ENCODE measurements around the gene RAB10. TPM values are rescaled to one million over a fixed set of nuclear protein-coding genes. Genes with fewer than 3 reads are reported as not detected.
"Not testable (repeated sequence)": the region's sequence is repeated elsewhere in the genome, so short reads cannot be mapped to it uniquely, and the experiment has no call there.

Gene RAB10
- total RNA-seq, 1 experiment from 2014 or later: 256 TPM

- no peak for DNase-seq (ENCODE audit: extremely low read depth, low read depth)
Measured at GRCh38 chr2:26054598-26055348, 20.9 kb downstream of the RAB10 start.

- DNase-seq (ENCODE audit: extremely low read depth, low read depth): no peak
Measured at GRCh38 chr2:26058390-26058789, 24.5 kb downstream of the RAB10 start.

GRCh38 chr2:26059542-26059941, 25.7 kb downstream of the RAB10 start:
- no peak for DNase-seq (ENCODE audit: extremely low read depth, low read depth)

- DNase-seq (ENCODE audit: extremely low read depth, low read depth): no peak
Measured at GRCh38 chr2:26061539-26061938, 27.7 kb downstream of the RAB10 start.

GRCh38 chr2:26064846-26065245, 31.0 kb downstream of the RAB10 start:
- DNase-seq (ENCODE audit: extremely low read depth, low read depth): no peak

GRCh38 chr2:26067186-26067974, 33.5 kb downstream of the RAB10 start:
- DNase-seq (ENCODE audit: extremely low read depth, low read depth): no peak

GRCh38 chr2:26067980-26068507, 34.2 kb downstream of the RAB10 start:
- no peak for DNase-seq (ENCODE audit: extremely low read depth, low read depth)

GRCh38 chr2:26068602-26069298, 34.9 kb downstream of the RAB10 start:
- DNase-seq (ENCODE audit: extremely low read depth, low read depth): peak; percentile 68

GRCh38 chr2:26070730-26071129, 36.8 kb downstream of the RAB10 start:
- DNase-seq (ENCODE audit: extremely low read depth, low read depth): no peak

GRCh38 chr2:26072925-26073768, 39.3 kb downstream of the RAB10 start:
- DNase-seq (ENCODE audit: extremely low read depth, low read depth): no peak

- DNase-seq (ENCODE audit: extremely low read depth, low read depth): no peak
Measured at GRCh38 chr2:26073830-26074229, 39.9 kb downstream of the RAB10 start.

GRCh38 chr2:26074676-26075075, 40.8 kb downstream of the RAB10 start:
- no peak for DNase-seq (ENCODE audit: extremely low read depth, low read depth)

GRCh38 chr2:26075173-26075572, 41.3 kb downstream of the RAB10 start:
- DNase-seq (ENCODE audit: extremely low read depth, low read depth): no peak

GRCh38 chr2:26076001-26076587, 42.2 kb downstream of the RAB10 start:
- no peak for DNase-seq (ENCODE audit: extremely low read depth, low read depth)

- no peak for DNase-seq (ENCODE audit: extremely low read depth, low read depth)
Measured at GRCh38 chr2:26077291-26077690, 43.4 kb downstream of the RAB10 start.

GRCh38 chr2:26078939-26079338, 45.1 kb downstream of the RAB10 start:
- DNase-seq (ENCODE audit: extremely low read depth, low read depth): no peak

- no peak for DNase-seq (ENCODE audit: extremely low read depth, low read depth)
Measured at GRCh38 chr2:26080356-26080755, 46.5 kb downstream of the RAB10 start.

- not testable (repeated sequence) for DNase-seq (ENCODE audit: extremely low read depth, low read depth)
Measured at GRCh38 chr2:26080925-26081324, 47.0 kb downstream of the RAB10 start.

- no peak for DNase-seq (ENCODE audit: extremely low read depth, low read depth)
Measured at GRCh38 chr2:26081556-26081955, 47.7 kb downstream of the RAB10 start.

- no peak for DNase-seq (ENCODE audit: extremely low read depth, low read depth)
Measured at GRCh38 chr2:26086155-26086637, 52.3 kb downstream of the RAB10 start.

Data from NCI-H460 (cell line).